ENCODE results near the gene APBA1. TPM values are rescaled to one million over a fixed set of nuclear protein-coding genes. Genes with fewer than 3 reads are reported as not detected.

APBA1 gene
- total and polyA plus RNA-seq, 2 donors (not counting 3 experiments of a cell fraction or from before 2014, with no cell fraction given): 6.1 to 11.3 TPM

GRCh38 chr9:69486498-69486897, 185.7 kb downstream of the APBA1 start:
- intact Hi-C loops (cut with micrococcal nuclease) (no loop called here), dilution Hi-C loops (cut with MboI; ENCODE audit: extremely low pct_ligation_motif_present, low sequenced_read_pairs) (no loop called here)
- DNase-seq (ENCODE audit: low read depth, low spot score) (no peak), FAIRE-seq (no peak)
- H3K79me2 ChIP-seq (ENCODE audit: control insufficient read depth, insufficient read depth, low read length): no peaks in the 10 kb centered on the region
- H3K9ac ChIP-seq (replicated peaks; ENCODE audit: extremely low read depth, insufficient read depth, low read length): no peak overlapping the region
- no peaks in the 10 kb centered on the region for H3K4me1 ChIP-seq (ENCODE audit: control insufficient read depth, extremely low read depth, insufficient read depth, low read length)
- POLR2A ChIA-PET: no interaction called here
- no peaks in the 10 kb centered on the region for H3K36me3 ChIP-seq (ENCODE audit: control insufficient read depth in 2 of 2, extremely low read depth in 1 of 2, insufficient read depth in 2 of 2, low read length in 2 of 2)
- no TSS peak for BruUV-seq (replicated peaks)
- no peak overlapping the region for H3K4me3 ChIP-seq (replicated peaks in 1 of 3; ENCODE audit: insufficient read depth in 1 of 3, low read depth in 1 of 3, low read length in 3 of 3)
- no peaks in the 10 kb centered on the region for H3K27me3 ChIP-seq (ENCODE audit: control insufficient read depth in 2 of 2, insufficient read depth in 2 of 2, low read length in 2 of 2)
- H3K9me3 ChIP-seq (replicated peaks; ENCODE audit: control insufficient read depth, insufficient read depth, low read length): no peaks in the 10 kb centered on the region
- H2AFZ ChIP-seq (ENCODE audit: low read depth, low read length): no peak overlapping the region
- no peak overlapping the region for H3K4me2 ChIP-seq (ENCODE audit: insufficient read depth, low read length)
- no peaks in the 10 kb centered on the region for H4K20me1 ChIP-seq (replicated peaks; ENCODE audit: control insufficient read depth, extremely low read depth, insufficient read depth, low read length)
- H3K9me1 ChIP-seq (replicated peaks; ENCODE audit: control insufficient read depth, extremely low read depth, insufficient read depth, low read length): no peaks in the 10 kb centered on the region
- TF ChIP-seq POLR2AphosphoS5 (IDR thresholded peaks at IDR 0.05; ENCODE audit: insufficient read depth, low read depth, low read length) (no peak), FOS (IDR thresholded peaks at IDR 0.05; ENCODE audit: borderline replicate concordance, insufficient read depth, low read length) (no peak), CTCF (IDR thresholded peaks at IDR 0.05; ENCODE audit: extremely low read depth in 1 of 2, insufficient read depth in 1 of 2, low read depth in 1 of 2, low read length in 2 of 2) (no peak), GATA2 (IDR thresholded peaks at IDR 0.05; ENCODE audit: insufficient read depth, insufficient read length, low read depth, low read length) (no peak), MYC (IDR thresholded peaks at IDR 0.05; ENCODE audit: low read depth, low read length) (no peak), MAX (IDR thresholded peaks at IDR 0.05; ENCODE audit: insufficient read depth, insufficient read length) (no peak), JUN (IDR thresholded peaks at IDR 0.05; ENCODE audit: borderline replicate concordance, insufficient read depth, insufficient read length, low read depth) (no peak), POLR2A (IDR thresholded peaks at IDR 0.05; ENCODE audit: low read depth, low read length) (no peak), EZH2 (IDR thresholded peaks at IDR 0.05; ENCODE audit: borderline replicate concordance, low read depth, low read length, severe bottlenecking) (no peak)
- no peak overlapping the region for H3K27ac ChIP-seq (ENCODE audit: insufficient read depth, low read depth, low read length)
- CTCF ChIA-PET: interaction anchor here (1.4 kb wide), 1 partner anchor 65 kb away, joined by 5 read pairs; no protein-coding TSS in a partner anchor
